Measurements from ENCODE around the gene GADD45B.

Gene GADD45B

DNA sequence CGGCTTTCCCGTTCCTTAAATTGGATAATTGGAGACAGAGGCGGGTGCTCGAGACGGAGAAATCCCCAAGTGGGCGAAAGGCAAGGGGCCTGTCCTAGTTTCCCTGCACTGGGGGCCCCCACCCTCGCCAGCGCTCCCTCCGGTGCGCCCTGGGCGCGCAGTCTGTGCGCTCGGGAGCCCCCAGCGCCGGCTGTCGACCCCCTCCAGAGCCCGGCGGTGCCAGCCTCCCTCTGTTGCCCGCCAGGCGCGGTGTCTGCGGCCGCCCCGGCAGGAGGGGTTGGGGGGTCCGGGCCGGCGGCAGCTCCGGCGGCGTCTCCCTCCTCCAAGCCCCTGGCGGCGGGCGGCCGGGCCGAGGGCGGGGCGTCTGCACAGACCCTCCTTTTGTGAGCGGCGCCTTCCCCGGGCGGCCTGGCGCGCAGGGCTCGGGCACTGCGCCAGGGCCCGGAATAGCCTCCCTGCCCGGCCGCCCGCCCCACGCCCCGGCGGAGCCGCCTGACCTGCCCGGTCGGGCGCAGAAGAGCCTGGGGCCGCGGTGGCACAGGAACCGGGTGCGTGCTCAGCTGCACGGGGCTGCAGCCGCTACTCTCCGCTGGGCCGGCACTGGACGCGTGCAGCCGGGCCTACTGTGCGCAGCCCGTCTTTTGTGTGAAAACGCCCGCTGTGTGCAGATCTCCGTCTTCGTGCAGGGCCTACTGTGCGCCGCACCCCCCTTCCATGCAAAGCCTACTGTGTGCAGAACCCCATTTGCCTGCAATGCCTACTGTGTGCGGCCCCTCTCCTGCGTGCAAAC lies 13.2 kb downstream of the GADD45B start (continued):
- TF ChIP-seq TCF7L2 (IDR thresholded peaks at IDR 0.05; ENCODE audit: borderline replicate concordance, low read depth, low read length) (no peak), ZIC2 (tag by site-specific recombination; IDR thresholded peaks at IDR 0.05) (no peak), ZNF768 (tag by site-specific recombination; IDR thresholded peaks at IDR 0.05) (no peak), ZEB2 (tag by site-specific recombination; IDR thresholded peaks at IDR 0.05) (no peak), BCL11A (tag by site-specific recombination; IDR thresholded peaks at IDR 0.05; ENCODE audit: low read depth) (no peak), ZBTB1 (tag by site-specific recombination; IDR thresholded peaks at IDR 0.05) (no peak), GLIS2 (tag by site-specific recombination; IDR thresholded peaks at IDR 0.05) (no peak), ZNF2 (tag by site-specific recombination; IDR thresholded peaks at IDR 0.05) (no peak), ZSCAN16 (tag by site-specific recombination; IDR thresholded peaks at IDR 0.05) (no peak), ZNF184 (tag by site-specific recombination; IDR thresholded peaks at IDR 0.05) (no peak), ZNF660 (tag by site-specific recombination; IDR thresholded peaks at IDR 0.05) (no peak), ZNF433 (tag by site-specific recombination; IDR thresholded peaks at IDR 0.05; ENCODE audit: low read depth) (no peak), ZNF157 (tag by site-specific recombination; IDR thresholded peaks at IDR 0.05) (no peak), ZNF23 (tag by site-specific recombination; IDR thresholded peaks at IDR 0.05; ENCODE audit: borderline replicate concordance) (no peak), HOXD13 (CRISPR knock-in tag; IDR thresholded peaks at IDR 0.05; ENCODE audit: borderline replicate concordance) (no peak), GLI2 (tag by site-specific recombination; IDR thresholded peaks at IDR 0.05; ENCODE audit: borderline replicate concordance, low read depth) (no peak), MEIS1 (CRISPR knock-in tag; IDR thresholded peaks at IDR 0.05; ENCODE audit: borderline replicate concordance) (no peak), ZNF701 (tag by site-specific recombination; IDR thresholded peaks at IDR 0.05) (no peak), ZBTB20 (tag by site-specific recombination; IDR thresholded peaks at IDR 0.05) (no peak), ZNF791 (tag by site-specific recombination; IDR thresholded peaks at IDR 0.05) (no peak), ZNF530 (tag by site-specific recombination; IDR thresholded peaks at IDR 0.05; ENCODE audit: low read depth) (no peak)
- TF ChIP-seq, protein P1, sequence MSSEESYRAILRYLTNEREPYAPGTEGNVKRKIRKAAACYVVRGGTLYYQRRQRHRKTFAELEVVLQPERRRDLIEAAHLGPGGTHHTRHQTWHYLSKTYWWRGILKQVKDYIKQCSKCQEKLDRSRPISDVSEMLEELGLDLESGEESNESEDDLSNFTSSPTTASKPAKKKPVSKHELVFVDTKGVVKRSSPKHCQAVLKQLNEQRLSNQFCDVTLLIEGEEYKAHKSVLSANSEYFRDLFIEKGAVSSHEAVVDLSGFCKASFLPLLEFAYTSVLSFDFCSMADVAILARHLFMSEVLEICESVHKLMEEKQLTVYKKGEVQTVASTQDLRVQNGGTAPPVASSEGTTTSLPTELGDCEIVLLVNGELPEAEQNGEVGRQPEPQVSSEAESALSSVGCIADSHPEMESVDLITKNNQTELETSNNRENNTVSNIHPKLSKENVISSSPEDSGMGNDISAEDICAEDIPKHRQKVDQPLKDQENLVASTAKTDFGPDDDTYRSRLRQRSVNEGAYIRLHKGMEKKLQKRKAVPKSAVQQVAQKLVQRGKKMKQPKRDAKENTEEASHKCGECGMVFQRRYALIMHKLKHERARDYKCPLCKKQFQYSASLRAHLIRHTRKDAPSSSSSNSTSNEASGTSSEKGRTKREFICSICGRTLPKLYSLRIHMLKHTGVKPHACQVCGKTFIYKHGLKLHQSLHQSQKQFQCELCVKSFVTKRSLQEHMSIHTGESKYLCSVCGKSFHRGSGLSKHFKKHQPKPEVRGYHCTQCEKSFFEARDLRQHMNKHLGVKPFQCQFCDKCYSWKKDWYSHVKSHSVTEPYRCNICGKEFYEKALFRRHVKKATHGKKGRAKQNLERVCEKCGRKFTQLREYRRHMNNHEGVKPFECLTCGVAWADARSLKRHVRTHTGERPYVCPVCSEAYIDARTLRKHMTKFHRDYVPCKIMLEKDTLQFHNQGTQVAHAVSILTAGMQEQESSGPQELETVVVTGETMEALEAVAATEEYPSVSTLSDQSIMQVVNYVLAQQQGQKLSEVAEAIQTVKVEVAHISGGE (tag by site-specific recombination; conservative IDR thresholded peaks at IDR 0.05; ENCODE audit: low read depth): no peak
- TF ChIP-seq, protein P2, sequence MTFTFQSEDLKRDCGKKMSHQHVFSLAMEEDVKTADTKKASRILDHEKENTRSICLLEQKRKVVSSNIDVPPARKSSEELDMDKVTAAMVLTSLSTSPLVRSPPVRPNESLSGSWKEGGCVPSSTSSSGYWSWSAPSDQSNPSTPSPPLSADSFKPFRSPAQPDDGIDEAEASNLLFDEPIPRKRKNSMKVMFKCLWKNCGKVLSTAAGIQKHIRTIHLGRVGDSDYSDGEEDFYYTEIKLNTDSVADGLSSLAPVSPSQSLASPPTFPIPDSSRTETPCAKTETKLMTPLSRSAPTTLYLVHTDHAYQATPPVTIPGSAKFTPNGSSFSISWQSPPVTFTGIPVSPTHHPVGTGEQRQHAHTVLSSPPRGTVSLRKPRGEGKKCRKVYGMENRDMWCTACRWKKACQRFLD (tag by site-specific recombination; IDR thresholded peaks at IDR 0.05): no peak
- TF ChIP-seq, protein P3, sequence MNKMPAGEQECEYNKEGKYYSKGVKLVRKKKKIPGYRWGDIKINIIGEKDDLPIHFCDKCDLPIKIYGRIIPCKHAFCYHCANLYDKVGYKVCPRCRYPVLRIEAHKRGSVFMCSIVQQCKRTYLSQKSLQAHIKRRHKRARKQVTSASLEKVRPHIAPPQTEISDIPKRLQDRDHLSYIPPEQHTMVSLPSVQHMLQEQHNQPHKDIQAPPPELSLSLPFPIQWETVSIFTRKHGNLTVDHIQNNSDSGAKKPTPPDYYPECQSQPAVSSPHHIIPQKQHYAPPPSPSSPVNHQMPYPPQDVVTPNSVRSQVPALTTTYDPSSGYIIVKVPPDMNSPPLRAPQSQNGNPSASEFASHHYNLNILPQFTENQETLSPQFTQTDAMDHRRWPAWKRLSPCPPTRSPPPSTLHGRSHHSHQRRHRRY (tag by site-specific recombination; IDR thresholded peaks at IDR 0.05): no peak
- TF ChIP-seq, protein P4, sequence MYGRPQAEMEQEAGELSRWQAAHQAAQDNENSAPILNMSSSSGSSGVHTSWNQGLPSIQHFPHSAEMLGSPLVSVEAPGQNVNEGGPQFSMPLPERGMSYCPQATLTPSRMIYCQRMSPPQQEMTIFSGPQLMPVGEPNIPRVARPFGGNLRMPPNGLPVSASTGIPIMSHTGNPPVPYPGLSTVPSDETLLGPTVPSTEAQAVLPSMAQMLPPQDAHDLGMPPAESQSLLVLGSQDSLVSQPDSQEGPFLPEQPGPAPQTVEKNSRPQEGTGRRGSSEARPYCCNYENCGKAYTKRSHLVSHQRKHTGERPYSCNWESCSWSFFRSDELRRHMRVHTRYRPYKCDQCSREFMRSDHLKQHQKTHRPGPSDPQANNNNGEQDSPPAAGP (tag by site-specific recombination; IDR thresholded peaks at IDR 0.05): peak; percentile 46; the same call in 1 of the 2 replicates

Measured in HEK293 (cell line).